Nucleus accumbens (tissue), 56 donors: ENCODE data around the gene UGCG.
"Not testable (repeated sequence)": the region's sequence is repeated elsewhere in the genome, so short reads cannot be mapped to it uniquely, and the experiment has no call there.

Experiments
- DNase-seq, 56 donors: peaks; one replicate each; lab custom pipeline; 2025; lab: John Stamatoyannopoulos, UW

The UGCG gene

GRCh38 chr9:111945216-111945615 is 48.6 kb downstream of the UGCG start:
- DNase-seq = no peak

- DNase-seq = not testable (repeated sequence)
Measured at GRCh38 chr9:111948109-111948508, 51.5 kb downstream of the UGCG start.

GRCh38 chr9:111948951-111949350 is 52.3 kb downstream of the UGCG start:
- DNase-seq = no peak

GRCh38 chr9:111949919-111950318 is 53.3 kb downstream of the UGCG start:
- DNase-seq = no peak

GRCh38 chr9:111952559-111952958 is 55.9 kb downstream of the UGCG start:
- no peak for DNase-seq

GRCh38 chr9:111953444-111953843 is 56.8 kb downstream of the UGCG start:
- peak in 1 of 56 donors; percentile 1 for DNase-seq

GRCh38 chr9:111955048-111955447 is 58.4 kb downstream of the UGCG start:
- no peak for DNase-seq

GRCh38 chr9:111957856-111958631 is 61.4 kb downstream of the UGCG start:
- peak in 3 of 56 donors; percentile 2 to 3 (median 3) for DNase-seq

- DNase-seq = no peak
Measured at GRCh38 chr9:111959468-111960359, 63.1 kb downstream of the UGCG start.

- not testable (repeated sequence) for DNase-seq
Measured at GRCh38 chr9:111960485-111960884, 63.9 kb downstream of the UGCG start.

- no peak for DNase-seq
Measured at GRCh38 chr9:111961009-111961408, 64.4 kb downstream of the UGCG start.

- no peak for DNase-seq
Measured at GRCh38 chr9:111961575-111961974, 65.0 kb downstream of the UGCG start.

- DNase-seq = no peak
Measured at GRCh38 chr9:111962021-111962420, 65.4 kb downstream of the UGCG start.

GRCh38 chr9:111963995-111964394 is 67.4 kb downstream of the UGCG start:
- DNase-seq = no peak

GRCh38 chr9:111965566-111966019 is 69.0 kb downstream of the UGCG start:
- no peak for DNase-seq

GRCh38 chr9:111966124-111966723 is 69.6 kb downstream of the UGCG start:
- DNase-seq = no peak

- DNase-seq = no peak
Measured at GRCh38 chr9:111966861-111967291, 70.3 kb downstream of the UGCG start.

GRCh38 chr9:111967621-111968020 is 71.0 kb downstream of the UGCG start:
- DNase-seq = no peak

GRCh38 chr9:111969061-111969460 is 72.4 kb downstream of the UGCG start:
- DNase-seq = no peak

- DNase-seq = no peak
Measured at GRCh38 chr9:111969622-111970021, 73.0 kb downstream of the UGCG start.

GRCh38 chr9:111970827-111971226 is 74.2 kb downstream of the UGCG start:
- no peak for DNase-seq
